K562 (cell line): ENCODE data around the gene WFIKKN1. TPM values are rescaled to one million over a fixed set of nuclear protein-coding genes. Genes with fewer than 3 reads are reported as not detected.

Experiments
- ATAC-seq: fragments of 200-7000 bp; cut with Tn5 transposase; 3 replicates; pipeline ENCODE4 v1.9.1; 2020; ENCODE audit warnings: moderate library complexity
- BruUV-seq: library from RNA; stranded (reverse); fragments of 400-500 nt; replicated peaks from 2 replicates; lab custom pipeline; 2021; lab: Mats Ljungman, UMichigan
- CTCF ChIA-PET: fragments of 300-600 bp; formaldehyde crosslinking; extraction: SDS; loops from one replicate; lab custom pipeline; 2021; ENCODE audit warnings: low intra/inter-chr PET ratio; lab: Yijun Ruan, JAX
- POLR2A ChIA-PET: fragments of 300-600, 350-650 bp; sonication (Branson Sonifier 250); formaldehyde crosslinking; extraction: SDS; loops from one replicate; lab custom pipeline; 2021; ENCODE audit warnings: antibody characterized with exemption, inconsistent platforms; lab: Yijun Ruan, JAX
- DNase-seq, 4 experiments: peaks; one replicate each; pipeline versions ENCODE4 v3.0.0 to v3.0.0-alpha.2; 2011 to 2018; ENCODE audit warnings: low spot score in 3 of 4, mixed read lengths in 3 of 4; ENCODE audit errors: extremely low read depth in 1 of 4
- FAIRE-seq: peaks from 2 replicates; lab custom pipeline; 2011; peaks lifted over from hg19 to GRCh38; lab: Jason Lieb, UNC
- H2AFZ ChIP-seq: 2 replicates; pipeline ENCODE4 v1.6.0; 2011; ENCODE audit warnings: low read depth, low read length, control low read depth, inconsistent platforms
- H3K27ac ChIP-seq: fragments of 200-600 bp; 3 replicates; pipeline ENCODE4 v1.8.0; 2011; ENCODE audit warnings: low read depth, mild to moderate bottlenecking, control low read depth, inconsistent platforms, low read length, moderate library complexity, mixed read lengths; ENCODE audit errors: extremely low read depth
- H3K27me3 ChIP-seq, 2 experiments: fragments of 300-600 bp in 1 of 2; 2 replicates in 1 of 2; 3 replicates in 1 of 2; pipeline versions ENCODE4 v1.6.0 to v1.8.0; 2011; ENCODE audit warnings: inconsistent platforms in 2 of 2, low read length in 2 of 2, mild to moderate bottlenecking in 1 of 2, mixed read lengths in 1 of 2, moderate library complexity in 1 of 2; ENCODE audit not compliant: control insufficient read depth in 2 of 2, insufficient read depth in 2 of 2
- H3K36me3 ChIP-seq: fragments of 300-600 bp; 3 replicates; pipeline ENCODE4 v1.8.0; 2011; ENCODE audit warnings: mild to moderate bottlenecking, low read length, inconsistent platforms; ENCODE audit not compliant: control insufficient read depth, insufficient read depth
- H3K4me1 ChIP-seq, 2 experiments: fragments of 200-600 bp in 1 of 2; replicated peaks in 1 of 2; 2 replicates in 1 of 2; 3 replicates in 1 of 2; pipeline versions ENCODE4 v1.5.1 to v1.8.0; 2011; ENCODE audit warnings: inconsistent platforms in 2 of 2, low read length in 2 of 2, mild to moderate bottlenecking in 1 of 2, mixed read lengths in 1 of 2, moderate library complexity in 1 of 2; ENCODE audit not compliant: control insufficient read depth in 2 of 2, insufficient read depth in 2 of 2
- H3K4me2 ChIP-seq: 2 replicates; pipeline ENCODE4 v1.6.1; 2011; ENCODE audit warnings: low read length, control low read depth, inconsistent platforms, mixed read lengths; ENCODE audit not compliant: insufficient read depth
- H3K4me3 ChIP-seq: fragments of 200-600 bp; sonication (generic), shearing (Covaris generic); 2 replicates; pipeline ENCODE4 v1.5.1; 2016; ENCODE audit warnings: control low read depth, inconsistent platforms
- H3K79me2 ChIP-seq: fragments of 200-600 bp; 3 replicates; pipeline ENCODE4 v1.8.0; 2011; ENCODE audit warnings: low read length, inconsistent platforms; ENCODE audit not compliant: control insufficient read depth, insufficient read depth
- H3K9ac ChIP-seq, 2 experiments: 2 replicates each; pipeline versions ENCODE4 v1.6.0 to v1.6.1; 2011; ENCODE audit warnings: low read depth in 2 of 2, low read length in 2 of 2, control low read depth in 1 of 2, inconsistent platforms in 1 of 2, mild to moderate bottlenecking in 1 of 2, mixed read lengths in 1 of 2; ENCODE audit not compliant: insufficient read depth in 1 of 2
- H3K9me1 ChIP-seq: one replicate; pipeline ENCODE4 v1.6.0; 2011; ENCODE audit warnings: inconsistent platforms, mild to moderate bottlenecking, low read length, moderate library complexity; ENCODE audit not compliant: control insufficient read depth, insufficient read depth
- H3K9me3 ChIP-seq: replicated peaks from 2 replicates; pipeline ENCODE4 v1.5.1; 2011; ENCODE audit warnings: low read depth, low read length, inconsistent platforms; ENCODE audit not compliant: control insufficient read depth, insufficient read depth
- H4K20me1 ChIP-seq: replicated peaks from 2 replicates; pipeline ENCODE4 v1.6.1; 2011; ENCODE audit warnings: low read length, inconsistent platforms, mixed read lengths; ENCODE audit not compliant: control insufficient read depth, insufficient read depth
- CSDE1 ChIP-seq, 2 experiments: fragments of 450-650 bp; IDR thresholded peaks; 2 replicates each; pipeline ENCODE4 v1.6.1; 2016; ENCODE audit warnings: mild to moderate bottlenecking in 1 of 2
- MCM3 ChIP-seq: fragments of 450-650 bp; IDR thresholded peaks from 2 replicates; pipeline ENCODE4 v1.6.1; 2016
- MCM5 ChIP-seq: fragments of 450-650 bp; IDR thresholded peaks from 2 replicates; pipeline ENCODE4 v1.6.1; 2016; ENCODE audit warnings: low read depth
- NONO ChIP-seq, 2 experiments: fragments of 200-400 bp in 1 of 2; fragments of 450-650 bp in 1 of 2; formaldehyde crosslinking in 1 of 2; IDR thresholded peaks; 2 replicates each; pipeline ENCODE4 v1.6.1; 2017; ENCODE audit warnings: low read depth in 2 of 2, mild to moderate bottlenecking in 2 of 2, moderate library complexity in 2 of 2, low read length in 1 of 2
- ZBTB40 ChIP-seq, 2 experiments: fragments of 450-650 bp in 1 of 2; sonication (generic) in 1 of 2; formaldehyde crosslinking in 1 of 2; IDR thresholded peaks; 2 replicates each; pipeline versions ENCODE4 v1.7.1 to v1.9.0; 2016 to 2022; ENCODE audit warnings: inconsistent platforms in 1 of 2, mild to moderate bottlenecking in 1 of 2, missing genetic modification reagents in 1 of 2
- ZFP1 ChIP-seq: fragments of 450-650 bp; formaldehyde crosslinking; IDR thresholded peaks from 2 replicates; pipeline ENCODE4 v1.4.0; 2020; ENCODE audit warnings: mild to moderate bottlenecking, mixed read lengths
- ZNF184 ChIP-seq: sonication (generic); formaldehyde crosslinking; IDR thresholded peaks from 2 replicates; pipeline ENCODE4 v1.5.0; 2020; ENCODE audit warnings: missing genetic modification reagents
- ZNF511 ChIP-seq: sonication (generic); formaldehyde crosslinking; IDR thresholded peaks from 2 replicates; pipeline ENCODE4 v1.8.0; 2022; ENCODE audit warnings: mild to moderate bottlenecking, missing genetic modification reagents
- WGBS: fragments of 100-300 bp; shearing (Covaris generic); methylation state at CpG from one replicate; pipeline ENCODE4 v1.1.6; 2016; ENCODE audit warnings: low coverage, mixed read lengths; ENCODE audit not compliant: insufficient coverage; ENCODE audit errors: missing lambda C conversion rate; 5-methylcytosine and 5-hydroxymethylcytosine counted together
- in situ Hi-C: fragments of 300-500 bp; cut with MboI; formaldehyde crosslinking; loops from 4 replicates; pipeline ENCODE4 v1.15.0; 2018; ENCODE audit warnings: inconsistent platforms, mixed read lengths
- intact Hi-C: fragments of 100-400 bp; cut with micrococcal nuclease; formaldehyde crosslinking; loops from 2 replicates; pipeline ENCODE4 v1.14.2; 2022
- polyA plus RNA-seq, 8 experiments: library from polyadenylated mRNA; depleted of rRNA in 4 of 8; stranded (reverse) in 5 of 8; unstranded in 3 of 8; fragments of >200 nt; fragmentation: Nextera tagmentation in 2 of 8; fragmentation: Illumina TruSeq in 1 of 8; extraction: Ambion mirVana in 2 of 8; extraction: Trizol in 1 of 8; gene quantifications; 2 replicates each; pipeline versions ENCODE4 v1.2.1 to v1.2.3, GENCODE V29; 2011 to 2014; ENCODE audit warnings: inconsistent platforms in 1 of 8, missing spikeins in 1 of 8
- total RNA-seq, 7 experiments: library from RNA; depleted of rRNA in 6 of 7; stranded (reverse); fragments of >200 nt in 6 of 7; fragmentation: Illumina TruSeq in 2 of 7; extraction: Trizol in 2 of 7; gene quantifications; 2 replicates each; pipeline versions ENCODE4 v1.2.1 to v1.2.3, GENCODE V29; 2011 to 2021; ENCODE audit warnings: low replicate concordance in 1 of 7

Gene WFIKKN1
- total and polyA plus RNA-seq, 9 of the 15 experiments (the other 6 are each of a cell fraction or from before 2014, with no cell fraction given): 0.14 to 1.1 (median 0.50) TPM; not detected in 4

GRCh38 chr16:671353-672131, 40.8 kb downstream of the WFIKKN1 start (continued):
- no peak for TF ChIP-seq CSDE1 (IDR thresholded peaks at IDR 0.05)
- no peak for TF ChIP-seq NONO (IDR thresholded peaks at IDR 0.05; ENCODE audit: low read depth in 2 of 2, low read length in 1 of 2)
- TF ChIP-seq ZFP1: no peak
- no peak for TF ChIP-seq ZNF511
- TF ChIP-seq MCM3: no peak
- TF ChIP-seq, all 486 proteins: peak for 3

GRCh38 chr16:672371-672770, 41.6 kb downstream of the WFIKKN1 start:
- CTCF ChIA-PET: interaction anchor here (0.6 kb wide), 1 partner anchor 93 kb away, joined by 3 read pairs; no protein-coding TSS in a partner anchor
- Histone ChIP-seq H3K9me1 (no peaks in the 10 kb centered on the region), H3K9ac (no peak overlapping the region; a peak in 1 of 4 replicates), H4K20me1 (0 out of 2 replicates have a peak, but pooled peaks cover 4% of the 10 kb centered on the region), H3K4me1 (peaks cover 23 to 98% of the 10 kb centered on the region in 2 experiments), H3K4me2 (no peak overlapping the region), H3K27ac (no peak overlapping the region), H3K27me3 (no peaks in the 10 kb centered on the region), H3K79me2 (peaks cover 28% of the 10 kb centered on the region), H2AFZ (no peak overlapping the region), H3K4me3 (no peak overlapping the region), H3K36me3 (peaks cover 62% of the 10 kb centered on the region), H3K9me3 (no peaks in the 10 kb centered on the region)
- no TSS peak for BruUV-seq
- ATAC-seq (no peak), DNase-seq (no peak), FAIRE-seq (no peak)
- in situ Hi-C loops: loop anchor here (10.0 kb wide), 1 partner anchor 278 kb away; the partner anchor contains the start of gene NME4
- intact Hi-C loops: no loop called here
- POLR2A ChIA-PET: interaction anchor here (0.7 to 1.6 kb wide), 3 partner anchors 10 to 84 kb away, joined by 3 to 5 read pairs (median 4); no protein-coding TSS in a partner anchor
- WGBS: 98% methylated on average over 7 of the region's 19 CpGs
- no peak for TF ChIP-seq ZBTB40 (IDR thresholded peaks at IDR 0.05)
- TF ChIP-seq ZBTB40 (CRISPR knock-in tag; IDR thresholded peaks at IDR 0.05): no peak
- no peak for TF ChIP-seq ZNF184
- no peak for TF ChIP-seq MCM5
